Measurements from ENCODE around the gene ACSBG1.

DNA sequence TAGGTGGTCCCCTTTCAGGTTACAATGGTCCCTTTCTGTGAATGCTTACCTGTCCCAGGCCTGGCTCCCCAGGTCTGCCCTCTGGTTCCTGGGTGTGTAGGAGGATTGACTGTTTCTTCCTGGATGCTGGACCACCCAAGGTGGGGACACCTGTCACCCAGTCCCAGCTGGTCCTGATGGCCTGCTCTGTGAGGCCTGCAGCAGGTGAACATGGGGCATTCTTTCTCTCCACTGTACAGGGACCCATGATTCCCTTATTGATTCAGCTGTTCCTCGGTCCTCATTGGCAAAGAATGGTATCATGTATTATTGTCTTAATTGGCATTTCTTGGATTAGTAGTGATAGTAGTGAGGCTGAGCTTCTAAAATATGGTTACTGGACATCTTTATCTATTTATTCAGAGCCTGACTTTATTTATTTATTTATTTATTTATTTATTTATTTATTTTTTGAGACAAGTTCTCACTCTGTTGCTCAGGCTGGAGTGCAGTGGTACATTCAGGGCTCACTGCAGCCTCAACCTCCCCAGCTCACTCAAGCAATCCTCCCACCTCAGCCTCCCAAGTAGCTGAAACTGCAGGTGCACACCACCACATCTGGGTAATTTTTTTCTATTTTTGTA is 21.2 kb upstream of the ACSBG1 start:
- TF ChIP-seq CTCF (IDR thresholded peaks at IDR 0.05; ENCODE audit: insufficient read depth, low read length) (no peak), GABPA (IDR thresholded peaks at IDR 0.05; ENCODE audit: low read depth) (no peak), POLR2AphosphoS5 (IDR thresholded peaks at IDR 0.05; ENCODE audit: low read depth) (no peak), SPI1 (IDR thresholded peaks at IDR 0.05; ENCODE audit: borderline replicate concordance, low read depth) (no peak)

All from HL-60 (cell line).